ENCODE results near the gene DUOX1.

Gene DUOX1

DNA sequence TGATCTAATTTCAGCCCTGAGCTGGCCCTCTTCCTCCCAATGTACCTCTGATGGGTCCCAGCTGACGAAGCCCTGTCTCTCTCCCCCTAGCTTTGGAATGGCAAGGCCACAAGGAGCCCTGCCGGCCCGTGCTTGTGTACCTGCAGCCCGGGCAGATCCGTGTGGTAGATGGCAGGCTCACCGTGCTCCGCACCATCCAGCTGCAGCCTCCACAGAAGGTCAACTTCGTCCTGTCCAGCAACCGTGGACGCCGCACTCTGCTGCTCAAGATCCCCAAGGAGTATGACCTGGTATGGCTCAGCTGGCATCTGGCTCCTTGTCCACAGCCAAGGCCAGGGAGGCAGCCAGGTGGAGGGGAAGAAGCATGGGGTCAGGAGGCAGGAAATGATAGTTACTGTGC is 14.2 kb downstream of the DUOX1 start:
- DNase-seq (ENCODE audit: low spot score): no peak

- DNase-seq (ENCODE audit: low spot score): no peak
Observed at GRCh38 chr15:45144775-45145174, 15.0 kb downstream of the DUOX1 start.

GRCh38 chr15:45146405-45146804 is 16.6 kb downstream of the DUOX1 start:
- DNase-seq (ENCODE audit: low spot score): no peak

GRCh38 chr15:45147606-45148005 is 17.8 kb downstream of the DUOX1 start:
- DNase-seq (ENCODE audit: low spot score): no peak

- no peak for DNase-seq (ENCODE audit: low spot score)
Observed at GRCh38 chr15:45148076-45149059, 18.6 kb downstream of the DUOX1 start.

DNA sequence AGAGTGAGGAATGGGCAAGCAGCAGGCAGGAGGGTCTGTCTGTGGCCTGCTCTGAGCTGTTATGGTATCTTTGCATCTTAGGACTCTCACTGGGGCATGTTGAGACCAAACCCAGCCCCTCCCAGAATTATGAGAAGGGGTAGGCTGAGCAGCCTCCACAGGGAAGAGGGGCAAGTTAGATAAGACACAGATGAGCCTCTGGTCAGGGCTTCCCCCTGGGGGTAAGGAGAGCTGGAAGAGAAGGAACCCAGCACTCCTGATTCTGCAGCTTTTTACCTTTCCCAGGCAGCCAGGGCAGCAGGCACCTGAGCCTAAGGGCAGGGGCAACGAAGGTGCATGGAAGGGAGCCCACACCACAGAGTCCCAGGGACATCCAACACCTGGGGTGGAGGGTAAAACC is 19.3 kb downstream of the DUOX1 start:
- no peak for DNase-seq (ENCODE audit: low spot score)

GRCh38 chr15:45150481-45150880 is 20.7 kb downstream of the DUOX1 start:
- DNase-seq (ENCODE audit: low spot score): no peak

DNA sequence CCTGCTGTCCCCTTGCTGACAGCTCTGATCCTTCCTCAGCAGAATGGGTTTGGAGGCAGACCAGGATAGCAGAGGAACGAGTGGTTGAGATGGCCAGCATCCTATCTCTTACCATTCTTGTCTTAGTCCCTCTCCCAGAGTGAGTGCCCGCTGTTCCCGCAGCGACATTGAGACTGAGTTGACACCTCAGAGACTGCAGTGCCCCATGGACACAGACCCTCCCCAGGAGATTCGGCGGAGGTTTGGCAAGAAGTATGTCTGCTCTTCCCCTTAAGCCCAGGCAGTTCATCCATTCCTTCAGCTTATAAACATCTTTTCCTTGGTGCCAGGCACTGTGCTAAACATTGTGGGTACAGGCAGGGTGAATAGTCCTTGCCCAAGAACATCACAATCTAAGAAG is 21.2 kb downstream of the DUOX1 start:
- DNase-seq (ENCODE audit: low spot score): no peak

- DNase-seq (ENCODE audit: low spot score): no peak
Observed at GRCh38 chr15:45151998-45152828, 22.4 kb downstream of the DUOX1 start.

DNA sequence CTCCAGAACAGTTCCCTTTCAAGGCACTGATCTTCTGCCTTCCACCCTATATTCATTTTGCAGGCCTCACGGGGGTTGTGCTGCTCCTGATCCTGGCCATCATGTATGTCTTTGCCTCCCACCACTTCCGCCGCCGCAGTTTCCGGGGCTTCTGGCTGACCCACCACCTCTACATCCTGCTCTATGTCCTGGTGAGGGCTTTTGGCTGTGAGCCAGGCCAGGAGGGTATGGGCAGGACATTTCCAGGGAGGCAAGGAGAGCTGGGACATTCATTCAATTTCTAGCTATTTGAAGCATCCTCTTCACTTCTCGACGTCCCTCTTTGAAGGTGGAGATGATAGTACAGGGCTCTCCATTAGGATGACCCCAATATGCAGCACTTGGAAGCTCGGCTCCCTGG is 25.9 kb downstream of the DUOX1 start:
- no peak for DNase-seq (ENCODE audit: low spot score)

DNA sequence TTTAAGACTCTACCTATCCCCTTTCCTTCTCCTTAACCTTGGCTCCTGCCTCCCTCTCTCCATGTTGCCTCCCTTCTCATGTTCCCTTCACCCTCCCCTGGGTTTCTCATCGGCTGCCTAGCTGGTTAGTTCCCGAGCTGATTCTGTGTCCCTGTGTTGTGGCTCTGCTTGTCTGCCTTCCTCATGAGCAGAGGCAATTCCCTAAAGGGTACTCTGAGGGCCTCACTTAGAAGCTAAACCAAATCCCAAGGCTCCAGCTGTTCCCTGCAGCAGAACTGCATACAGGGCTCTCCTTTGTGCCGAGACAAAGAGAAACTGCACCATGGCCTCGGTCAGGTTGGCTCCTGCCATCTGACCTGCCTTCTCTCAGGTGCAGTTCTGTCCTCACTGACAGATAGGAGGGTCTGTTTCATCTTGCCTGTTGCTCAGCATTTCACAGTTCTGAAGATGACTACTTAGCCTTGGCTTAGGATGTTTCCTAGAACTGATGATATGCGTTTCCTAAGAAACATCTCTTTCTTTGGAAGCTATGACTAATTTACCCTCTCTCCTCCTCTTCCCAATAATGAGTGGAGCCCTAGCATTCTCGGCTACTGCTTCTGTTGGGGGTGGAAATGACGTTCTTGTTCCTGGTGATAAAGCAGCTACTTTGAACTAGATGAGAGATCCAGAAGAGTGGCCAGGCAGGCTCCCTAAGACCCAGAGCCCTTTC is 27.1 kb downstream of the DUOX1 start:
- DNase-seq (ENCODE audit: low spot score): no peak

GRCh38 chr15:45157974-45158373 is 28.2 kb downstream of the DUOX1 start:
- DNase-seq (ENCODE audit: low spot score): no peak

DNA sequence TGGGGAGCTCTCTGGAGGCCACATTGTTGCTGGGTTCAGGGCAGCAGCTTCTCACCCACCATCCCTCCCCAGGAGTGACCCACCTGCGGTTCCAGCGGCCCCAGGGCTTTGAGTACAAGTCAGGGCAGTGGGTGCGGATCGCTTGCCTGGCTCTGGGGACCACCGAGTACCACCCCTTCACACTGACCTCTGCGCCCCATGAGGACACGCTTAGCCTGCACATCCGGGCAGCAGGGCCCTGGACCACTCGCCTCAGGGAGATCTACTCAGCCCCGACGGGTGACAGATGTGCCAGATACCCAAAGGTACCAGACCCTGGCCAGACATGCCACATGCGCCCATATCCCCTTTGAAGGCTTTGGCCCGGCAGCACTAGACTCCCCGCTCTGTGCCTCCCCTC is 31.9 kb downstream of the DUOX1 start:
- DNase-seq (ENCODE audit: low spot score): no peak

DNA sequence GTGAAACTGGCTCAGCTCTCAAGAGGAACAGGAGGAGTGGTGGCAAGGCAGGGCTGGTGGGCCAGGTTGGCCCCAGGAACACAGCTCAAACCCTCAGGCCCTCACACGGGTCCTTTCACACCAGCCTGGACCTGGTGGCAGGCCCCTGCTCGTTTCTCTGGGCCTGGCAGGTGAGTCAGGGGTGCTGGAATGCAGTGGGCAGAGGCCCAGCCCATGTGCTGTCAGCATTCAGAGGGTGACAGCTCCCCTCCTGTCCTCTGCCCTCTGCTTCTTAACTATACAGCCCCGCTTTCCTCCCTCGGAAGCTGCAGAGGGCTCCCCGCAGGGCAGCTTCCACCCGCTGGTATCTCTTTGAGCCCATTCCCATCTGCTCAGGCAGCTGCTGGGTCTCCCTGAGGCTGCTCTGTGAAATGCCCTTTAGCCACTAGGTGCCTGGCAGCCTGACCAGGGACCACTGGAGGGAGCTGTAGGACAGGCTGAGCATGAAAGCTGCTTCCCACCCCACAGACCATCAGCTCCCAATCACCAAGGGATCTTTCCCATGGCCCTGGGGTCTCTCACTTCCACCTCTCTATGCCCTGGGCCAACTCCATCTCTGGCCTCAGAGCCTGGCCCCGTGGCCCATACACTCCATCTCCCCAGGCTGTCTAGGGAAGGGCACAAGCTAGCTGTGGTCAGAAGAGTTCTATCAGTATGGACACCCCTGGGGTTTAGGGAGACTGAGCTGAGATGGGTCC is 33.1 kb downstream of the DUOX1 start:
- peak; percentile 81 for DNase-seq (ENCODE audit: low spot score)

DNA sequence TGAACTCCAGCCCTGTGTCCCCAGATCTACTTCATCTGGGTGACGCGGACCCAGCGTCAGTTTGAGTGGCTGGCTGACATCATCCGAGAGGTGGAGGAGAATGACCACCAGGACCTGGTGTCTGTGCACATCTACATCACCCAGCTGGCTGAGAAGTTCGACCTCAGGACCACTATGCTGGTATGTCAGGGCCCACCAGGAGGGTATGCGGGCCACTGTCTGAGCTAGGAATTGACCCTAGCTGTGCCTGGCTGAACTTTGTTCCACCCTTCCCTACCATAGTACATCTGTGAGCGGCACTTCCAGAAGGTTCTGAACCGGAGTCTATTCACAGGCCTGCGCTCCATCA is 33.7 kb downstream of the DUOX1 start:
- DNase-seq (ENCODE audit: low spot score): no peak

- DNase-seq (ENCODE audit: low spot score): no peak
Observed at GRCh38 chr15:45164914-45165313, 35.1 kb downstream of the DUOX1 start.

DNA sequence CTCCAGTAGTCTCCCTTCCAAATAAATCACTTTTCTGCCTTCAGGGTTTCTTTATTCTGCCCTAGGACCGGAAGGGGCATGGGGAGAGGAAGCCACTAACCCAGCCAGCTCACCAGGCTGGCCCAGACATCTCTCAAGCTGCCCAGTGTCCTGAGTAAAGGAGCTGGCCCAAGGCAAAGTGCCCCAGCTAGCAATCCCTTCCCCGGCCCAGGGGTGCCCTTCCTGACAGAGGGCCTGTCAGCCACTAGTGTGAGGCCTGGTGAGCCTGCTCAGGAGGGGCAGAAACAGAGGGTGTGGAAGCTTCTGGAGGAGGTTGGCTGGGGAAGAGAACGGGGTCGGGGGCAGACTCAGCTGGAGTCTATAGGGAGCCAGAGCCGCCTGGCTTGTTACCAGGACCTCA is 35.7 kb downstream of the DUOX1 start:
- DNase-seq (ENCODE audit: low spot score): no peak

DNA sequence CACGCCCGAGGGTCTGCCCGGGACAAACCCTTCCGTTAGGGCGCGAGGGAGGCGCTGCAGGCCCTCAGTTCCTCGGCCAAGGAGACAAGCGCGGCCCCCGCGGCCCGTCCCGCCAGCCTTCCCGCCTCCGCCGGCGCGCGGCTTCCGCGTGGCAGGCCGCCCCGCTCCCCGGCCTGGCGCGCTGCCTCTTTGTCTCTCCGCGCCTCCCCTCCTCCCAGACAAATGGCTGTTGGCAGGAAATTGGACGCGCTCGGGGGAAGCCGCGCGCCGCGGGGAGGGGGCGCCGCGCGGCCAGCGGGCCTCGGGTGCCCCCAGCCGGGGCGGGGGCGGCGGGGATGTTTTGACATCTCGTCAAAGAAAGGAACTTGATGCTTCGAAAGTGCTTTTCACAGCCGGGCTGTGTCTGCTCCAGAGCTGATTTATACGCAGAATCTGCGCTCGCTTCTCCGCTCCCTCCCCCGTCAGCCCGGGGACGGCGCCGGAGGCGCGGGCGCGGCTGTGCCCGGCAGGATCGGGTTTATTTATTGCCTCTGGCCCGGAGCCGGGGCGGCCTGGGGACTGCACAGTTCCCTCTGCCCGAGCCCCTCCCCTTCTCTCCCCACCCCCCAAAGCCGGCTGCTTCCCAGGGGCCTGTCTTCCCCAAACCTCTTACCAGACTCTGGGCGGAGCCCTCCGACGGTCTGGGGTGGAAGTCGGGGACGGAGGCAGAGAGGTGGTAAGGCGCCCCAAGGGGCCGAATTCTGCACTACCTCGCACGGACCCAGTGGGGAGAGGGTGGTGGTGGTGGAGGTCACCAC is 37.2 kb downstream of the DUOX1 start:
- peak; percentile 82 for DNase-seq (ENCODE audit: low spot score)

DNA sequence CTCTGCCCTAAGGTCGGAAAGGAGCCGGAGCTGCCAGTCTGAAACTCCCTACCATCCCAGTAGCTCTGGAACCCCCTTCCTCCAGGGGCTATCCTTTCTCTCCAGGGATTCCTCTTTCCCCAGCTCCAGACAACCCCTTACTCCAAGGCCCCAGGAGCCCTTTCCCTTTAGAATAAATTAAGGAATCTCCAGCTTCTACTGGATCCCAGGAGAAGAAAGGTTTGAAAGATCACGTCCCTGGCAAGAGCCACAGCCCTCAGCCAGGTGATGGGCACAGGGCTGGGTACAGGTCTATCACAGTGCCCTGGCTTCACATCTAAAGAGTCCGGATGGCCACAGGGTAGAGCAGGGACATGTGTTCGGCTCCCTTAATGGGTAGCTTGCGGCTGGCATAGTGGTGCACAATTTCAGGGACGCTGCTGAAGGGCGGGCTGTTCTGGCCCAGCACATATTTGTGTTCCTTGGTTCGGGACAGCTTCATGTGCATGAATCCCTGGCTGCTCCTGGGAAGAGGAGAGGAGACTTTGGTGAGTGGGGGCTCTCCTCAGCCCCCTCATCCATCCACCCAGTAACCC is 37.9 kb downstream of the DUOX1 start:
- DNase-seq (ENCODE audit: low spot score): no peak

- no peak for DNase-seq (ENCODE audit: low spot score)
Observed at GRCh38 chr15:45168286-45168685, 38.5 kb downstream of the DUOX1 start.
